ENCODE measurements around the gene CYP4F22. TPM values are rescaled to one million over a fixed set of nuclear protein-coding genes. Genes with fewer than 3 reads are reported as not detected.

The CYP4F22 gene
- total RNA-seq: not detected in 2 replicates

DNA sequence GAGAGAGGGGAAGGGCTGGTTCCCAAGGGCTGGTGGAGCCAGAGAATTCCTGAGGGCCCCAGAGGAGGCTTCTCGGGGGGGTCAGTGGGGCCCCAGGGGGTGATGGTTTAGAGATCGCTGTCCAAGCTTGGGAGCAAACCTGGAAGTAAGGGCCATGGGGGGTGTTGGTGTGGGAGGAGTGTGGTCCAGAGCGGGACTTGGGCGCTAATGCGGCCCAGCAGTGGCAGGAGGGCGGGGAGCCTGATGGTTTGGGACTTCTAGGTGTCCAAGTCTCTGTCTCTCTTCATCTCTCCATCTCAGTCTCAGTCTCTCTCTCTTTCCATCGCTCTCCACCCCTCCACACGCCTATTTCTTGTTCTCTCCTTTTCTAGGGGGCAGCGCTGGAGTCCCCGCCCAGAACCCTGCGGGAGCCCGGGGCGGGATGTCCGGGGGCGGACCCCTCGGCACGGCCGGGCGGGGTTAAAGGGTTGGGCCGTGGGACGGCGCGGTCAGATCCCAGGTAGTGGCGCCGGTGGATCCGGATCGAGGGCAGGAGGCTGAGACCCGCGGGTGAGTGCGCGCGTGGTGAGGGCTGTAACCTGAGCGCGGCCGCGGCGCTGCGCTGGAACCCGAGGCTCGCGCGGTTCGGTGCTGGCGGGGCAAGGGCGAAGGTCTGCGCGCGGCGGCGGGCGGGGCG lies at the start of gene CYP4F22:
Gene CYP4F22 (plus strand): TSS at position 491 of the 676 bp plus-strand sequence. CDS start 16,812 bp downstream, outside the sequence.

GRCh38 chr19:15464394-15465385 lies 43.6 kb upstream of the CYP4F22 start, which contains the start of gene RASAL3:
Gene RASAL3 (minus strand): TSS chr19:15464544. CDS start chr19:15464358, 186 bp downstream.

GRCh38 chr19:15479391-15480345 lies 28.7 kb upstream of the CYP4F22 start, which contains the start of gene PGLYRP2:
Gene PGLYRP2 (minus strand): TSS chr19:15479501. CDS start chr19:15479371, 130 bp downstream.

Other genes starting within 250 kb of the CYP4F22 start
- 26.1 and 30.4 TPM in 2 replicates for gene BRD4, start 176.0 kb upstream of the CYP4F22 start, total RNA-seq
- gene AKAP8, start 128.7 kb upstream of the CYP4F22 start, total RNA-seq: 28.4 and 29.1 TPM in 2 replicates
- 67.3 and 70.9 TPM in 2 replicates for gene AKAP8L, start 89.5 kb upstream of the CYP4F22 start, total RNA-seq
- gene WIZ, start 58.6 kb upstream of the CYP4F22 start, total RNA-seq: 13.3 and 19.9 TPM in 2 replicates
- 21.1 and 38.5 TPM in 2 replicates for gene RASAL3, start 44.0 kb upstream of the CYP4F22 start, total RNA-seq
- under 0.01 TPM in 1 of 2 replicates, not detected in the other for gene PGLYRP2, start 29.0 kb upstream of the CYP4F22 start, total RNA-seq
- gene CYP4F8, start 106.7 kb downstream of the CYP4F22 start, total RNA-seq: not detected in 2 replicates
- gene CYP4F3, start 132.4 kb downstream of the CYP4F22 start, total RNA-seq: not detected in 2 replicates
- gene CYP4F12, start 164.6 kb downstream of the CYP4F22 start, total RNA-seq: not detected in 2 replicates
- not detected in 2 replicates for gene OR10H2, start 219.5 kb downstream of the CYP4F22 start, total RNA-seq
- not detected in 2 replicates for gene OR10H3, start 229.5 kb downstream of the CYP4F22 start, total RNA-seq